SK-N-DZ (cell line): Measurements from ENCODE around the gene API5.

Experiments
- DNase-seq: peaks from one replicate; pipeline ENCODE4 v3.0.0-alpha.2; 2015; ENCODE audit warnings: low spot score
- small RNA-seq, 2 experiments: library from RNA; depleted of rRNA; stranded (forward); fragments of <200 nt; gene quantifications; one replicate each; pipeline ENCODE3, GENCODE V24; 2014

The API5 gene

GRCh38 chr11:43359422-43359818 lies 47.6 kb downstream of the API5 start:
- DNase-seq, result peak; percentile 37

DNA sequence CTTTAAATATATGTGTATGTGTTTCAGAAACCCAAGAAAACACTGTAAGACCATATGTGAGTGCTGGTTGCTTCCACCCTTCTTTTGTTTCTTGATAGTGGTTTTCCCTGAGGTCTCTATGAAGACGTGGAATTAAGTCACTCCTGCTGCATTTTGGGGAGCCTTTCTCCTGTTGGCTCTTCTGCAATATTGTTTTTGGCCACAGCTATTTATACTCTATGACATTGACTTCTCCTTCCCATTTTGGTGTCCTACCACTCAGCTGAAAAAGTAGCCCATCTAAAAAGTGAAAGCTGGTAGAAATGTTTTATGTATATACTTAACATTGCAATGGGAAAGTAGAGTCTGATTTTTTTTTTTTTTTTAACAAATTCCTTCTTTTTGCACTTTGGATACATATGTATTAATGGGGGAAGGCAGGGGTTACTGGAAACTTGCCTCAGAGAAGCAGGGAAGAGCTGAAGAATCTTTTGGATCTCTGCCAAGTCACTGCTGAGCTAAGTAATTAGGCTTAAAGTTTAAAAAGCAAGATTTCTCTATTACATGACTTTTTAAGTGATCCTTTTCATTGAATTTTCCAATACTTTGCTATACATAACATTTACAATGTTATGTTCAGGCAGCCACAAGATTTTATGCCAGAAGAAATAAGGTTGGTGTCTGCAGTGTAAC lies 48.7 kb downstream of the API5 start:
- DNase-seq, result no peak

DNA sequence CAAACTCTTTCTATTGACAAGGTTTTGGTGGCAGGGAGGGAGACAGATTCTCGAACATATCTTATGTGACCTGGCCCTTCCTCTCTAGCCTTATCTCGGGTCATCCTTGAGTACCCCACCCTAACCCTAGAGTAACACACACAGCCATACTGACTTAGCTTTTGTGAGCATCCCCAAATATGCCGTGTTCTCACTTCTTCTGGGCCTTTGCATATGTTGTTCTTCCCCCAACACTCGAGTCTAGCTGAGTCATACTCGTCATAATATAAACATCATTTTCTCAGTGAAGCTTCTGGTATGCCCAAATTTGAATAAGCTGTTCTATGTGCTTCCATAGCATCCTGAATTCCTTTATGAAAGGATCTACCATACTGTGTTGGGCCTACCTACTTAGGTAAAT lies 54.9 kb downstream of the API5 start:
- no peak for DNase-seq

GRCh38 chr11:43367382-43368178 lies 55.8 kb downstream of the API5 start:
- no peak for DNase-seq

DNA sequence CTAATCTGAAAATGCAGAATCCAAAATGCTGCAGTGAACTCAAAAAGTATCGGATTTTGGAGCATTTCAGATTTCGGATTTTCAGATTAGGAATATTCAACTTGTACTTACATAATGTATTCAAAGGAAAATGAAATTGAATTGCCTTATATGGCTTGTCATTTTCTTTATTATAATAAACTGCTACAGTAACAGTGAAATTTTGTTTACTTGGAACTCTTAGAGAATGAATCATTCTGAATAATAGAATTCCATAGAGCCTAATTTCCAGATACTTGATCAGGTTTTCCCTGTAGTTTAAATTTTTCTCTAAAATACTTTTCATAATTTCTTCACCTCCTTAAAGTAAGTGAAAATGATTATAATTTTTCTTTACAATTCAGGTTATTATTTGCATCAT lies 64.3 kb downstream of the API5 start:
- no peak for DNase-seq

DNA sequence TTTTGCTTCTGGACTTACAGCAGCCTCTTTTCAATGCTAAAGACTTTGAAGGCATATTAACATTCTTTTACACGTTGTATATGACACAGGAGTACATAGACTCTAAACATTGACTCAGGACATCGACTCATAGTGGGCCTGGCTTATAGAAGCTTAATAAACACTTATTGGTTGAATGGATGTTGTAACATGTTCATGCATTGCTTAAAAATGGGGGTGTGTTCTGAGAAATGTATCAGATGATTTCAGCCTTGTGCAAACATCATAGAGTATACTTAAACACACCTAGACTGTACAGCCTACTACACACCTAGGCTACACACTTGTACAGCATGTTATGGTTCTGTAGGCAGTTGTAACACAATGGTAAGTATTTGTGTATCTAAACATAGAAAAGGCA lies 64.8 kb downstream of the API5 start:
- no peak for DNase-seq

DNA sequence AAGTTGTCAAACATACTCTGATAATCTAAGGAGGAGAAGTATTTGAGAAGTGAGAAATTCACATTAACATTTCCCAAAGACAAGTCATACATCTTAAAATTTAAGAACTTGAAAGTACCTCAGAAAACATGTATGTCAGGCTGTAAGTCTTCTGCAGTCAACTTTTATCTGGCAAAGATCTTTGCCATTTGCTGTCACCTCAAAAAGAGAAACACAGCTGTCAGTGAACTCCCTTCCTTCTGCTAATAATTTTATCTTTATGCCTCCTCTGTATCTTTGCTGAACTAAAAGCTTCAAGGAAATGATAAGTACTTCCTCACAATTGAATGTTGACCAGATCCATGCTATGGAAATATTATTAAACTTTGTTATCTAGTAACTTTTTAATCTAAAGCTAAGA lies 65.6 kb downstream of the API5 start:
- no peak for DNase-seq

DNA sequence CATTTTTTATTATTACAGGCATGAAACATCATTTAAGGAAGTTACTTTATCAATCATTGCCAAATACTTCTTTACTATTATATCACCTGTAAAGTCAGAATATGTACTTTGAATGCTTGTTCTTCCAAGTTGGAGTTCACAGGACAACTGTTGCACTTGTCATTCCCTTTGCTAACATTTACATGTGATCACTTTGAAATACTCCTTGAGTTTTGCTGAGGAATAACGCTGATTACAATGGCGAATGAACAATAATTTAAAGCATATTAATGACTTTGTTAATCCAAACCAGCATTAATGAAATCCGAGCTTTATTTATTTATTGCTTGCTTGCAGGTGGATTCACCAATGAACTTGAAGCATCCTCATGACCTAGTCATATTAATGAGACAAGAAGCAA lies 67.1 kb downstream of the API5 start:
- no peak for DNase-seq

GRCh38 chr11:43381802-43382201 lies 70.0 kb downstream of the API5 start:
- no peak for DNase-seq

GRCh38 chr11:43382614-43383013 lies 70.8 kb downstream of the API5 start:
- no peak for DNase-seq

DNA sequence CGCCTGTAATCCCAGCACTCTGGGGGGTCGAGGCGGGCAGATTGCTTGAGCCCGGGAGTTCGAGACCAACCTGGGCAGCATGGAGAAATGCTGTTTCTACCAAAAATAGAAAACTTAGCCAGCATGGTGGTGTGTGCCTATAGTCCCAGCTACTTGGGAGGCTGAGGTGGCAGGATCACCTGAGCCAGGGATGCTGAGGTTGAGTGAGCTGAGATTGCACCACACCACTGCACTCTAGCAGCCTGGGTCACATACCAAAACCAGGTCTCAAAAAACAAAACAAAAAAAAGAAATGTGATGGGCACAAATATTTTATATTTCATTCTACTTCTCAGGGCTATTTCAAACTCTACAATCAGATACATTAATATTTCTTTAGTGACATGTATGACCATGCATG lies 72.6 kb downstream of the API5 start:
- no peak for DNase-seq

GRCh38 chr11:43392713-43393112 lies 80.9 kb downstream of the API5 start:
- no peak for DNase-seq

GRCh38 chr11:43393765-43394355 lies 82.1 kb downstream of the API5 start:
- no peak for DNase-seq

Small RNAs within 50 kb of the gene (small RNA-seq; reads per million reads assigned to genes)
- gene RF00019, result 0 reads per million in 2 experiments
